Natural killer cell (primary cell): ENCODE data around the gene ESR2. TPM values are rescaled to one million over a fixed set of nuclear protein-coding genes. Genes with fewer than 3 reads are reported as not detected.

Experiments used
- ATAC-seq, 3 donors: fragments of 150-1000 bp in 2 of 3; fragments of 200-7000 bp in 1 of 3; cut with Tn5 transposase; 1 replicate in 1 of 3; 2 replicates in 2 of 3; pipeline ENCODE4 v1.10.0; 2021; ENCODE audit warnings: mild to moderate bottlenecking in 2 of 3, moderate library complexity in 2 of 3
- DNase-seq, 2 donors: peaks; one replicate each; pipeline versions ENCODE4 v3.0.0 to v3.0.0-alpha.2; 2013 to 2021; ENCODE audit warnings: mixed read lengths in 1 of 2
- H3K27ac ChIP-seq: one replicate; pipeline ENCODE4 v1.5.1; 2013; ENCODE audit warnings: mild to moderate bottlenecking, low read length
- H3K27me3 ChIP-seq: one replicate; pipeline ENCODE4 v1.6.1; 2013; ENCODE audit warnings: low read length; ENCODE audit not compliant: control insufficient read depth, insufficient read depth
- H3K36me3 ChIP-seq: one replicate; pipeline ENCODE4 v1.6.1; 2013; ENCODE audit warnings: low read length; ENCODE audit not compliant: control insufficient read depth, insufficient read depth
- H3K4me1 ChIP-seq: one replicate; pipeline ENCODE4 v1.6.1; 2013; ENCODE audit warnings: low read length; ENCODE audit not compliant: control insufficient read depth, insufficient read depth
- H3K4me3 ChIP-seq: one replicate; pipeline ENCODE4 v1.5.1; 2013; ENCODE audit warnings: low read length
- H3K9me3 ChIP-seq: one replicate; pipeline ENCODE4 v1.6.1; 2013; ENCODE audit warnings: low read length; ENCODE audit not compliant: control insufficient read depth, insufficient read depth
- H3K27ac Mint-ChIP-seq, 2 donors: one replicate each; pipeline ENCODE4 v1.8.0; 2022; ENCODE audit warnings: mild to moderate bottlenecking in 2 of 2, mixed read lengths in 2 of 2, moderate library complexity in 1 of 2
- H3K27me3 Mint-ChIP-seq, 2 donors: one replicate each; pipeline ENCODE4 v1.8.0; 2022; ENCODE audit warnings: low read depth in 2 of 2, mixed read lengths in 2 of 2
- H3K36me3 Mint-ChIP-seq: one replicate; pipeline ENCODE4 v1.8.0; 2022; ENCODE audit warnings: mixed read lengths
- H3K4me1 Mint-ChIP-seq, 2 donors: one replicate each; pipeline ENCODE4 v1.8.0; 2022; ENCODE audit warnings: mixed read lengths in 2 of 2
- H3K4me3 Mint-ChIP-seq: one replicate; pipeline ENCODE4 v1.8.0; 2022; ENCODE audit warnings: mild to moderate bottlenecking, moderate library complexity, mixed read lengths
- H3K9me3 Mint-ChIP-seq, 2 donors: one replicate each; pipeline ENCODE4 v1.8.0; 2022; ENCODE audit warnings: mixed read lengths in 2 of 2
- CTCF ChIP-seq: fragments of 200-600 bp; IDR thresholded peaks from one replicate; pipeline ENCODE4 v1.8.0; 2022; ENCODE audit warnings: antibody characterized with exemption
- WGBS: methylation state at CpG from one replicate; pipeline ENCODE4 v1.1.7; 2013; ENCODE audit warnings: missing lambda C conversion rate; ENCODE audit not compliant: insufficient coverage; 5-methylcytosine and 5-hydroxymethylcytosine counted together
- intact Hi-C: fragments of 100-400 bp; cut with micrococcal nuclease; formaldehyde crosslinking; loops from one replicate; pipeline ENCODE4 v1.14.2; 2022
- total RNA-seq, 4 donors: library from RNA; stranded (reverse); fragments of 120-200 nt in 1 of 4; gene quantifications; one replicate each; pipeline versions ENCODE4 v1.2.3 to v1.2.4, GENCODE V29; 2013 to 2022

The ESR2 gene
- total RNA-seq, 3 donors from 2014 or later (not counting 1 experiment from before 2014, with no cell fraction given): 0.53 TPM; not detected in 2

- Histone ChIP-seq H3K27me3 (no peaks in the 10 kb centered on the region), H3K9me3 (no peaks in the 10 kb centered on the region), H3K27ac (no peak overlapping the region), H3K4me1 (no peaks in the 10 kb centered on the region), H3K36me3 (peaks cover 47% of the 10 kb centered on the region), H3K4me3 (no peak overlapping the region)
- H3K9me3 Mint-ChIP-seq: no peaks in the 10 kb centered on the region
- peaks cover under 1% of the 10 kb centered on the region for H3K36me3 Mint-ChIP-seq
- no peak for TF ChIP-seq CTCF
- no peak for ATAC-seq
- H3K4me3 Mint-ChIP-seq: no peak overlapping the region
- intact Hi-C loops: no loop called here
- no peaks in the 10 kb centered on the region for H3K27me3 Mint-ChIP-seq
- peaks cover 8 to 16% of the 10 kb centered on the region in 2 donors for H3K4me1 Mint-ChIP-seq
- DNase-seq: no peak
- 100% methylated on average over 1 of the region's 2 CpGs for WGBS
- H3K27ac Mint-ChIP-seq: peak overlapping the region in 1 of 2 donors; percentile 21
Measured at GRCh38 chr14:64064447-64064846, 229.7 kb downstream of the ESR2 start.

- no peak overlapping the region for H3K27ac ChIP-seq
- no peaks in the 10 kb centered on the region for H3K9me3 ChIP-seq
- H3K4me3 ChIP-seq: no peak overlapping the region
- ATAC-seq: no peak
- H3K36me3 Mint-ChIP-seq: peaks cover 16% of the 10 kb centered on the region
- H3K9me3 Mint-ChIP-seq: no peaks in the 10 kb centered on the region
- H3K4me1 ChIP-seq: no peaks in the 10 kb centered on the region
- H3K27ac Mint-ChIP-seq: no peak overlapping the region
- no peak overlapping the region for H3K4me3 Mint-ChIP-seq
- no peak for DNase-seq
- no peaks in the 10 kb centered on the region for H3K27me3 Mint-ChIP-seq
- TF ChIP-seq CTCF: no peak
- 98% methylated on average over 6 of the region's 7 CpGs for WGBS
- H3K4me1 Mint-ChIP-seq: peaks cover 13 to 34% of the 10 kb centered on the region in 2 donors
- peaks cover 49% of the 10 kb centered on the region for H3K36me3 ChIP-seq
- H3K27me3 ChIP-seq: no peaks in the 10 kb centered on the region
- intact Hi-C loops: no loop called here
Measured at GRCh38 chr14:64062381-64063115, 231.6 kb downstream of the ESR2 start.

GRCh38 chr14:64061706-64062105 is 232.5 kb downstream of the ESR2 start:
- Mint-ChIP-seq H3K27me3 (no peaks in the 10 kb centered on the region), H3K9me3 (no peaks in the 10 kb centered on the region), H3K4me3 (no peak overlapping the region), H3K36me3 (peaks cover 24% of the 10 kb centered on the region), H3K4me1 (peaks cover 13 to 39% of the 10 kb centered on the region in 2 donors), H3K27ac (no peak overlapping the region)
- H3K36me3 ChIP-seq: peaks cover 45% of the 10 kb centered on the region
- TF ChIP-seq CTCF: no peak
- WGBS: no CpG with 5 or more reads among the region's 1 CpG
- no peak overlapping the region for H3K4me3 ChIP-seq
- no peaks in the 10 kb centered on the region for H3K27me3 ChIP-seq
- H3K9me3 ChIP-seq: no peaks in the 10 kb centered on the region
- ATAC-seq (no peak), DNase-seq (no peak)
- intact Hi-C loops: no loop called here
- no peak overlapping the region for H3K27ac ChIP-seq
- no peaks in the 10 kb centered on the region for H3K4me1 ChIP-seq

GRCh38 chr14:64061115-64061514 is 233.1 kb downstream of the ESR2 start:
- H3K4me3 Mint-ChIP-seq: no peak overlapping the region

More at GRCh38 chr14:64061115-64061514, 233.1 kb downstream of the ESR2 start:
- peaks cover 41% of the 10 kb centered on the region for H3K36me3 ChIP-seq
- H3K9me3 ChIP-seq: no peaks in the 10 kb centered on the region
- H3K4me1 Mint-ChIP-seq: peaks cover 13 to 39% of the 10 kb centered on the region in 2 donors
- no peaks in the 10 kb centered on the region for H3K27me3 Mint-ChIP-seq
- TF ChIP-seq CTCF: no peak
- H3K4me3 ChIP-seq: no peak overlapping the region
- no peak overlapping the region for H3K27ac ChIP-seq
- intact Hi-C loops: no loop called here
- no peaks in the 10 kb centered on the region for H3K27me3 ChIP-seq
- H3K36me3 Mint-ChIP-seq: peaks cover 24% of the 10 kb centered on the region
- no peak for ATAC-seq
- peak overlapping the region in 1 of 2 donors; percentile 30 for H3K27ac Mint-ChIP-seq
- H3K4me1 ChIP-seq: no peaks in the 10 kb centered on the region
- no CpG with 5 or more reads among the region's 1 CpG for WGBS
- no peak for DNase-seq
- H3K9me3 Mint-ChIP-seq: no peaks in the 10 kb centered on the region
